Measurements from ENCODE around the gene ARNT2.

Gene ARNT2

GRCh38 chr15:80620141-80620540, 216.0 kb downstream of the ARNT2 start:
- Histone ChIP-seq H3K36me3 (ENCODE audit: control insufficient read depth, insufficient read depth, low read length) (no peaks in the 10 kb centered on the region), H3K4me3 (replicated peaks; ENCODE audit: low read depth, low read length) (no peak overlapping the region), H3K27me3 (replicated peaks; ENCODE audit: control insufficient read depth, insufficient read depth, low read length) (no peaks in the 10 kb centered on the region; the same call in 1 of the 2 replicates)
- no peak for DNase-seq (ENCODE audit: extremely low read depth, insufficient read length)
- TF ChIP-seq CTCF (IDR thresholded peaks at IDR 0.05; ENCODE audit: insufficient read depth, low read length, poor library complexity, severe bottlenecking), result no peak

GRCh38 chr15:80620931-80621330, 216.7 kb downstream of the ARNT2 start:
- no peak overlapping the region for H3K4me3 ChIP-seq (replicated peaks; ENCODE audit: low read depth, low read length)
- no peaks in the 10 kb centered on the region for H3K36me3 ChIP-seq (ENCODE audit: control insufficient read depth, insufficient read depth, low read length)
- H3K27me3 ChIP-seq (replicated peaks; ENCODE audit: control insufficient read depth, insufficient read depth, low read length), result no peaks in the 10 kb centered on the region; the same call in 1 of the 2 replicates
- no peak for TF ChIP-seq CTCF (IDR thresholded peaks at IDR 0.05; ENCODE audit: insufficient read depth, low read length, poor library complexity, severe bottlenecking)
- DNase-seq (ENCODE audit: extremely low read depth, insufficient read length), result no peak

- DNase-seq (ENCODE audit: extremely low read depth, insufficient read length), result no peak
- no peaks in the 10 kb centered on the region for H3K36me3 ChIP-seq (ENCODE audit: control insufficient read depth, insufficient read depth, low read length)
- no peak overlapping the region for H3K4me3 ChIP-seq (replicated peaks; ENCODE audit: low read depth, low read length)
- no peaks in the 10 kb centered on the region; the same call in 1 of the 2 replicates for H3K27me3 ChIP-seq (replicated peaks; ENCODE audit: control insufficient read depth, insufficient read depth, low read length)
- TF ChIP-seq CTCF (IDR thresholded peaks at IDR 0.05; ENCODE audit: insufficient read depth, low read length, poor library complexity, severe bottlenecking), result no peak
These were observed 222.5 kb downstream of the ARNT2 start for GRCh38 chr15:80626643-80627120.

- H3K27me3 ChIP-seq (replicated peaks; ENCODE audit: control insufficient read depth, insufficient read depth, low read length), result no peaks in the 10 kb centered on the region; the same call in 1 of the 2 replicates
- TF ChIP-seq CTCF (IDR thresholded peaks at IDR 0.05; ENCODE audit: insufficient read depth, low read length, poor library complexity, severe bottlenecking), result no peak
- H3K4me3 ChIP-seq (replicated peaks; ENCODE audit: low read depth, low read length), result no peak overlapping the region
- H3K36me3 ChIP-seq (ENCODE audit: control insufficient read depth, insufficient read depth, low read length), result no peaks in the 10 kb centered on the region
- DNase-seq (ENCODE audit: extremely low read depth, insufficient read length), result no peak
These were observed 225.2 kb downstream of the ARNT2 start for GRCh38 chr15:80629355-80629754.

- no peaks in the 10 kb centered on the region; the same call in 1 of the 2 replicates for H3K27me3 ChIP-seq (replicated peaks; ENCODE audit: control insufficient read depth, insufficient read depth, low read length)
- TF ChIP-seq CTCF (IDR thresholded peaks at IDR 0.05; ENCODE audit: insufficient read depth, low read length, poor library complexity, severe bottlenecking), result no peak
- no peak overlapping the region for H3K4me3 ChIP-seq (replicated peaks; ENCODE audit: low read depth, low read length)
- H3K36me3 ChIP-seq (ENCODE audit: control insufficient read depth, insufficient read depth, low read length), result no peaks in the 10 kb centered on the region
- DNase-seq (ENCODE audit: extremely low read depth, insufficient read length), result no peak
These were observed 226.8 kb downstream of the ARNT2 start for GRCh38 chr15:80630981-80631380.

- peaks cover 1% of the 10 kb centered on the region; the same call in 1 of the 2 replicates for H3K27me3 ChIP-seq (replicated peaks; ENCODE audit: control insufficient read depth, insufficient read depth, low read length)
- TF ChIP-seq CTCF (IDR thresholded peaks at IDR 0.05; ENCODE audit: insufficient read depth, low read length, poor library complexity, severe bottlenecking), result no peak
- H3K4me3 ChIP-seq (replicated peaks; ENCODE audit: low read depth, low read length), result no peak overlapping the region
- H3K36me3 ChIP-seq (ENCODE audit: control insufficient read depth, insufficient read depth, low read length), result no peaks in the 10 kb centered on the region
- DNase-seq (ENCODE audit: extremely low read depth, insufficient read length), result no peak
These were observed 229.0 kb downstream of the ARNT2 start for GRCh38 chr15:80633221-80633620.
